Measurements from ENCODE around the gene SNW1.
"Not testable (repeated sequence)": the region's sequence is repeated elsewhere in the genome, so short reads cannot be mapped to it uniquely, and the experiment has no call there.

Gene SNW1

GRCh38 chr14:77790566-77791224 is 29.7 kb upstream of the SNW1 start:
- no peak for TF ChIP-seq MAX (IDR thresholded peaks at IDR 0.05; ENCODE audit: low read depth, low read length)
- TF ChIP-seq CTCF (IDR thresholded peaks at IDR 0.05; ENCODE audit: low read depth, low read length): no peak
- no peak for TF ChIP-seq POLR2A (IDR thresholded peaks at IDR 0.05; ENCODE audit: extremely low read depth, insufficient read length)
- TF ChIP-seq MYC (IDR thresholded peaks at IDR 0.05; ENCODE audit: low read depth, low read length): no peak
- no peak for DNase-seq (ENCODE audit: low read depth)

GRCh38 chr14:77786148-77786547 is 25.2 kb upstream of the SNW1 start:
- DNase-seq (ENCODE audit: low read depth): no peak
- TF ChIP-seq MYC (IDR thresholded peaks at IDR 0.05; ENCODE audit: low read depth, low read length) (no peak), POLR2A (IDR thresholded peaks at IDR 0.05; ENCODE audit: extremely low read depth, insufficient read length) (no peak), CTCF (IDR thresholded peaks at IDR 0.05; ENCODE audit: low read depth, low read length) (no peak)
- H3K4me3 ChIP-seq (ENCODE audit: low read depth, low read length): no peak overlapping the region

More at GRCh38 chr14:77790566-77791224, 29.7 kb upstream of the SNW1 start:
- no peak overlapping the region for H3K4me3 ChIP-seq (ENCODE audit: low read depth, low read length)

- H3K4me3 ChIP-seq (ENCODE audit: low read depth, low read length): no peak overlapping the region
- no peak for TF ChIP-seq POLR2A (IDR thresholded peaks at IDR 0.05; ENCODE audit: extremely low read depth, insufficient read length)
- no peak for TF ChIP-seq MYC (IDR thresholded peaks at IDR 0.05; ENCODE audit: low read depth, low read length)
- TF ChIP-seq MAX (IDR thresholded peaks at IDR 0.05; ENCODE audit: low read depth, low read length): no peak
- no peak for TF ChIP-seq CTCF (IDR thresholded peaks at IDR 0.05; ENCODE audit: low read depth, low read length)
Observed at GRCh38 chr14:77782202-77782601, 21.2 kb upstream of the SNW1 start.

GRCh38 chr14:77773966-77774365 is 13.0 kb upstream of the SNW1 start:
- DNase-seq (ENCODE audit: low read depth); H3K4me3 ChIP-seq (ENCODE audit: low read depth, low read length): not testable (repeated sequence)

More at GRCh38 chr14:77782202-77782601, 21.2 kb upstream of the SNW1 start:
- DNase-seq (ENCODE audit: low read depth): no peak

GRCh38 chr14:77768442-77769069 is 7.6 kb upstream of the SNW1 start:
- not testable (repeated sequence) for DNase-seq (ENCODE audit: low read depth)

GRCh38 chr14:77763978-77764377 is 3.0 kb upstream of the SNW1 start:
- TF ChIP-seq CTCF (IDR thresholded peaks at IDR 0.05; ENCODE audit: low read depth, low read length) (no peak), POLR2A (IDR thresholded peaks at IDR 0.05; ENCODE audit: extremely low read depth, insufficient read length) (no peak), MAX (IDR thresholded peaks at IDR 0.05; ENCODE audit: low read depth, low read length) (no peak), MYC (IDR thresholded peaks at IDR 0.05; ENCODE audit: low read depth, low read length) (no peak)

More at GRCh38 chr14:77768442-77769069, 7.6 kb upstream of the SNW1 start:
- H3K4me3 ChIP-seq (ENCODE audit: low read depth, low read length): not testable (repeated sequence)

GRCh38 chr14:77763316-77763715 is 2.4 kb upstream of the SNW1 start:
- DNase-seq (ENCODE audit: low read depth): no peak
- no peak overlapping the region for H3K4me3 ChIP-seq (ENCODE audit: low read depth, low read length)
- TF ChIP-seq MAX (IDR thresholded peaks at IDR 0.05; ENCODE audit: low read depth, low read length) (no peak), CTCF (IDR thresholded peaks at IDR 0.05; ENCODE audit: low read depth, low read length) (no peak), MYC (IDR thresholded peaks at IDR 0.05; ENCODE audit: low read depth, low read length) (no peak), POLR2A (IDR thresholded peaks at IDR 0.05; ENCODE audit: extremely low read depth, insufficient read length) (no peak)

More at GRCh38 chr14:77763978-77764377, 3.0 kb upstream of the SNW1 start:
- H3K4me3 ChIP-seq (ENCODE audit: low read depth, low read length): no peak overlapping the region
- no peak for DNase-seq (ENCODE audit: low read depth)

All from NB4 (cell line).